ENCODE measurements around the gene FN1. TPM values are rescaled to one million over a fixed set of nuclear protein-coding genes. Genes with fewer than 3 reads are reported as not detected.
A peak's percentile ranks its signal among the peaks of the same experiment; 100 is the strongest.

The FN1 gene
- total RNA-seq, 2 donors from 2014 or later: 0.97 to 1.2 TPM

- Mint-ChIP-seq H3K4me3 (no peak overlapping the region), H3K27ac (no peak overlapping the region), H3K36me3 (ENCODE audit: low read depth) (no peaks in the 10 kb centered on the region), H3K9me3 (no peaks in the 10 kb centered on the region), H3K27me3 (peaks cover 21% of the 10 kb centered on the region), H3K4me1 (no peaks in the 10 kb centered on the region)
- ATAC-seq (replicated peaks): no peak
Measured at GRCh38 chr2:215452725-215453124, 16.9 kb upstream of the FN1 start.

GRCh38 chr2:215451012-215451756 is 15.3 kb upstream of the FN1 start:
- H3K27me3 Mint-ChIP-seq: peaks cover 27% of the 10 kb centered on the region
- no peaks in the 10 kb centered on the region for H3K9me3 Mint-ChIP-seq
- no peak for ATAC-seq (replicated peaks)
- no peaks in the 10 kb centered on the region for H3K36me3 Mint-ChIP-seq (ENCODE audit: low read depth)
- no peaks in the 10 kb centered on the region for H3K4me1 Mint-ChIP-seq
- no peak overlapping the region for H3K4me3 Mint-ChIP-seq
- no peak overlapping the region for H3K27ac Mint-ChIP-seq

- Mint-ChIP-seq H3K4me3 (no peak overlapping the region), H3K27me3 (peaks cover 27% of the 10 kb centered on the region), H3K27ac (no peak overlapping the region), H3K4me1 (no peaks in the 10 kb centered on the region), H3K9me3 (no peaks in the 10 kb centered on the region), H3K36me3 (ENCODE audit: low read depth) (no peaks in the 10 kb centered on the region)
- no peak for ATAC-seq (replicated peaks)
Measured at GRCh38 chr2:215450188-215451011, 14.5 kb upstream of the FN1 start.

GRCh38 chr2:215447673-215448081 is 11.8 kb upstream of the FN1 start:
- H3K27ac Mint-ChIP-seq: no peak overlapping the region
- no peaks in the 10 kb centered on the region for H3K36me3 Mint-ChIP-seq (ENCODE audit: low read depth)
- peaks cover 32% of the 10 kb centered on the region for H3K27me3 Mint-ChIP-seq

GRCh38 chr2:215447056-215447455 is 11.2 kb upstream of the FN1 start:
- Mint-ChIP-seq H3K27ac (no peak overlapping the region), H3K4me1 (no peaks in the 10 kb centered on the region), H3K4me3 (no peak overlapping the region), H3K27me3 (peaks cover 34% of the 10 kb centered on the region), H3K9me3 (no peaks in the 10 kb centered on the region), H3K36me3 (ENCODE audit: low read depth) (no peaks in the 10 kb centered on the region)
- ATAC-seq (replicated peaks): no peak

More at GRCh38 chr2:215447673-215448081, 11.8 kb upstream of the FN1 start:
- H3K4me1 Mint-ChIP-seq: no peaks in the 10 kb centered on the region
- no peak overlapping the region for H3K4me3 Mint-ChIP-seq
- no peak for ATAC-seq (replicated peaks)
- H3K9me3 Mint-ChIP-seq: no peaks in the 10 kb centered on the region

GRCh38 chr2:215442401-215442787 is 6.5 kb upstream of the FN1 start:
- H3K27me3 Mint-ChIP-seq: peaks cover 42% of the 10 kb centered on the region

GRCh38 chr2:215441560-215442400 is 5.9 kb upstream of the FN1 start:
- Mint-ChIP-seq H3K36me3 (ENCODE audit: low read depth) (no peaks in the 10 kb centered on the region), H3K27ac (no peak overlapping the region), H3K4me1 (peaks cover 2% of the 10 kb centered on the region), H3K9me3 (no peaks in the 10 kb centered on the region), H3K27me3 (peaks cover 47% of the 10 kb centered on the region), H3K4me3 (no peak overlapping the region)
- no peak for ATAC-seq (replicated peaks)

More at GRCh38 chr2:215442401-215442787, 6.5 kb upstream of the FN1 start:
- H3K9me3 Mint-ChIP-seq: no peaks in the 10 kb centered on the region
- H3K4me3 Mint-ChIP-seq: no peak overlapping the region
- no peak for ATAC-seq (replicated peaks)
- no peak overlapping the region for H3K27ac Mint-ChIP-seq
- H3K4me1 Mint-ChIP-seq: no peaks in the 10 kb centered on the region
- H3K36me3 Mint-ChIP-seq (ENCODE audit: low read depth): no peaks in the 10 kb centered on the region

GRCh38 chr2:215439980-215440512 is 4.2 kb upstream of the FN1 start:
- Mint-ChIP-seq H3K27ac (no peak overlapping the region), H3K4me1 (peaks cover 6% of the 10 kb centered on the region), H3K9me3 (no peaks in the 10 kb centered on the region), H3K27me3 (peaks cover 50% of the 10 kb centered on the region), H3K4me3 (no peak overlapping the region), H3K36me3 (ENCODE audit: low read depth) (no peaks in the 10 kb centered on the region)
- ATAC-seq (replicated peaks): no peak

- Mint-ChIP-seq H3K4me1 (peaks cover 6% of the 10 kb centered on the region), H3K27ac (no peak overlapping the region), H3K9me3 (no peaks in the 10 kb centered on the region), H3K36me3 (ENCODE audit: low read depth) (no peaks in the 10 kb centered on the region), H3K4me3 (no peak overlapping the region), H3K27me3 (peaks cover 56% of the 10 kb centered on the region)
- no peak for ATAC-seq (replicated peaks)
Measured at GRCh38 chr2:215439404-215439803, 3.5 kb upstream of the FN1 start.

- Mint-ChIP-seq H3K36me3 (ENCODE audit: low read depth) (no peaks in the 10 kb centered on the region), H3K27ac (no peak overlapping the region), H3K4me3 (no peak overlapping the region), H3K9me3 (peaks cover 4% of the 10 kb centered on the region), H3K27me3 (peaks cover 60% of the 10 kb centered on the region), H3K4me1 (peaks cover 6% of the 10 kb centered on the region)
- no peak for ATAC-seq (replicated peaks)
Measured at GRCh38 chr2:215437614-215438013, 1.7 kb upstream of the FN1 start.

GRCh38 chr2:215436705-215437565 is 1.1 kb upstream of the FN1 start:
- peak; percentile 28 for ATAC-seq (replicated peaks)
- H3K36me3 Mint-ChIP-seq (ENCODE audit: low read depth): no peaks in the 10 kb centered on the region
- peaks cover 4% of the 10 kb centered on the region for H3K9me3 Mint-ChIP-seq

GRCh38 chr2:215435280-215435869 is 493 bp downstream of the FN1 start:
- H3K27ac Mint-ChIP-seq: no peak overlapping the region
- peaks cover 6% of the 10 kb centered on the region for H3K4me1 Mint-ChIP-seq
- H3K27me3 Mint-ChIP-seq: peaks cover 67% of the 10 kb centered on the region
- ATAC-seq (replicated peaks): peak; percentile 37
- peak overlapping the region; percentile 74 for H3K4me3 Mint-ChIP-seq
- H3K9me3 Mint-ChIP-seq: peaks cover 4% of the 10 kb centered on the region
- H3K36me3 Mint-ChIP-seq (ENCODE audit: low read depth): no peaks in the 10 kb centered on the region

More at GRCh38 chr2:215436705-215437565, 1.1 kb upstream of the FN1 start:
- Mint-ChIP-seq H3K4me3 (peak overlapping the region; percentile 74), H3K27ac (no peak overlapping the region), H3K27me3 (peaks cover 56% of the 10 kb centered on the region), H3K4me1 (peaks cover 6% of the 10 kb centered on the region)
